PC-3 (cell line): ENCODE data around the gene TECRL. TPM values are rescaled to one million over a fixed set of nuclear protein-coding genes. Genes with fewer than 3 reads are reported as not detected.
A peak's percentile ranks its signal among the peaks of the same experiment; 100 is the strongest.

ENCODE experiments used
- ATAC-seq: fragments of 200-7000 bp; cut with Tn5 transposase; 2 replicates; pipeline ENCODE4 v1.9.1; 2020; ENCODE audit warnings: mild to moderate bottlenecking, moderate library complexity
- BruUV-seq: library from RNA; stranded (reverse); fragments of 400-500 nt; replicated peaks from 2 replicates; lab custom pipeline; 2021; lab: Mats Ljungman, UMichigan
- CTCF ChIA-PET: fragments of 300-600 bp; sonication (Branson Sonifier 250); formaldehyde crosslinking; loops from one replicate; lab custom pipeline; 2022; ENCODE audit warnings: antibody characterized with exemption; lab: Charles Lee
- POLR2A ChIA-PET: fragments of 300-600 bp; sonication (Branson Sonifier 250); formaldehyde crosslinking; loops from one replicate; lab custom pipeline; 2022; ENCODE audit warnings: antibody characterized with exemption; ENCODE audit not compliant: unreplicated experiment; lab: Charles Lee
- DNase-seq: peaks from one replicate; pipeline ENCODE4 v3.0.0-alpha.2; 2015
- H2AFZ ChIP-seq: fragments of 300-600 bp; sonication (generic); 2 replicates; pipeline ENCODE4 v1.6.0; 2016; ENCODE audit warnings: antibody characterized with exemption, low read length
- H3F3A ChIP-seq: fragments of 300-600 bp; sonication (generic); one replicate; pipeline ENCODE4 v1.6.0; 2017; ENCODE audit warnings: antibody characterized with exemption, low read length, control low read depth, mild to moderate bottlenecking; ENCODE audit not compliant: unreplicated experiment
- H3K27ac ChIP-seq: fragments of 300-600 bp; sonication (generic); 2 replicates; pipeline ENCODE4 v1.5.1; 2016; ENCODE audit warnings: mild to moderate bottlenecking, low read length
- H3K27me3 ChIP-seq: fragments of 300-600 bp; sonication (generic); 2 replicates; pipeline ENCODE4 v1.6.1; 2016; ENCODE audit warnings: low read length, mixed read lengths
- H3K36me3 ChIP-seq: fragments of 300-600 bp; sonication (generic); 2 replicates; pipeline ENCODE4 v1.6.1; 2016; ENCODE audit warnings: low read depth, mixed run types, low read length, mixed read lengths
- H3K4me1 ChIP-seq: fragments of 300-600 bp; sonication (generic); 2 replicates; pipeline ENCODE4 v1.5.1; 2016; ENCODE audit warnings: low read length; ENCODE audit not compliant: insufficient read depth
- H3K4me2 ChIP-seq: fragments of 300-600 bp; sonication (generic); 2 replicates; pipeline ENCODE4 v1.6.0; 2016; ENCODE audit warnings: low read length
- H3K4me3 ChIP-seq: fragments of 300-600 bp; sonication (generic); 2 replicates; pipeline ENCODE4 v1.5.1; 2016; ENCODE audit warnings: mild to moderate bottlenecking, low read length, mixed read lengths
- H3K79me2 ChIP-seq: fragments of 300-600 bp; sonication (generic); 2 replicates; pipeline ENCODE4 v1.6.1; 2017; ENCODE audit warnings: low read length, mixed read lengths
- H3K9ac ChIP-seq: fragments of 300-600 bp; sonication (generic); 2 replicates; pipeline ENCODE4 v1.6.0; 2016; ENCODE audit warnings: mild to moderate bottlenecking, low read length
- H3K9me2 ChIP-seq: fragments of 300-600 bp; sonication (generic); replicated peaks from 2 replicates; pipeline ENCODE4 v1.6.1; 2016; ENCODE audit warnings: mixed run types, low read length, mixed read lengths
- H3K9me3 ChIP-seq: fragments of 300-600 bp; sonication (generic); 2 replicates; pipeline ENCODE4 v1.6.1; 2016; ENCODE audit warnings: low read length, mixed read lengths
- H4K20me1 ChIP-seq: fragments of 300-600 bp; sonication (generic); 2 replicates; pipeline ENCODE4 v1.6.1; 2016; ENCODE audit warnings: low read length, mixed read lengths
- EZH2 ChIP-seq: fragments of 300-600 bp; sonication (generic); IDR thresholded peaks from one replicate; pipeline ENCODE4 v1.6.1; 2017; ENCODE audit warnings: antibody characterized with exemption, mild to moderate bottlenecking, low read length; ENCODE audit not compliant: unreplicated experiment
- EZH2phosphoT487 ChIP-seq: fragments of 300-600 bp; sonication (generic); IDR thresholded peaks from 2 replicates; pipeline ENCODE4 v1.6.1; 2018; ENCODE audit warnings: mild to moderate bottlenecking, antibody characterized with exemption, low read length, borderline replicate concordance
- intact Hi-C: fragments of 100-400 bp; cut with micrococcal nuclease; formaldehyde crosslinking; loops from 2 replicates; pipeline ENCODE4 v1.9.0; 2023
- total RNA-seq: library from RNA; depleted of rRNA; stranded (reverse); fragments of >200 nt; gene quantifications from 2 replicates; pipeline ENCODE4 v1.2.3, GENCODE V29; 2014
- TF ChIP-seq, protein P1 (sequence below): fragments of 300-600 bp; sonication (generic); conservative IDR thresholded peaks from 2 replicates; pipeline ENCODE4 v1.5.1; 2017; ENCODE audit warnings: antibody characterized with exemption, low read depth, mild to moderate bottlenecking, low read length

The TECRL gene
- total RNA-seq, 1 experiment from 2014 or later, result not detected

DNA sequence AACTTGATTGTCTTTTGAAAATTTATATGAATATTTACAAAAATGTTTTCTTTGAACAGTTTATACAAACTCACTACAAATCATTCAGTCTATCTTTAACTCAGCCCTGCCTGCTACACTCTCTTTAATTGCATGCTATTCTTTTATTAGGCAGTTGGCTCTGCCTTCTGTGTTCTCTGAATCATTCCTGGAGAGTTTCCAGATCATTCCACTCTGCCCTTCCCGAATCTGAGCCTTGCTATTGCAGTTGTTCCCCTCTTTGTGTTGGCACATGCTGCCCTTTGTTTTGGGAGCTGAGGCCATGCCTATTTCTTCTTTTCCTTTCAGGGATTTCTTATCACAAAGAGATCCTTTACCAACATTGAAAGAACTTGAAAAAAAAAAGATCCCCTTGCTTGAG, 8.7 kb upstream of the TECRL start:
- intact Hi-C loops, result no loop called here
- no peaks in the 10 kb centered on the region for H3K79me2 ChIP-seq
- H3K27me3 ChIP-seq, result no peaks in the 10 kb centered on the region
- no peaks in the 10 kb centered on the region for H3K9me2 ChIP-seq
- H3K4me2 ChIP-seq, result no peak overlapping the region
- ATAC-seq, result peak; percentile 99
- H2AFZ ChIP-seq, result no peak overlapping the region
- TF ChIP-seq EZH2, result no peak
- TF ChIP-seq EZH2phosphoT487, result no peak
- TF ChIP-seq, protein P1, sequence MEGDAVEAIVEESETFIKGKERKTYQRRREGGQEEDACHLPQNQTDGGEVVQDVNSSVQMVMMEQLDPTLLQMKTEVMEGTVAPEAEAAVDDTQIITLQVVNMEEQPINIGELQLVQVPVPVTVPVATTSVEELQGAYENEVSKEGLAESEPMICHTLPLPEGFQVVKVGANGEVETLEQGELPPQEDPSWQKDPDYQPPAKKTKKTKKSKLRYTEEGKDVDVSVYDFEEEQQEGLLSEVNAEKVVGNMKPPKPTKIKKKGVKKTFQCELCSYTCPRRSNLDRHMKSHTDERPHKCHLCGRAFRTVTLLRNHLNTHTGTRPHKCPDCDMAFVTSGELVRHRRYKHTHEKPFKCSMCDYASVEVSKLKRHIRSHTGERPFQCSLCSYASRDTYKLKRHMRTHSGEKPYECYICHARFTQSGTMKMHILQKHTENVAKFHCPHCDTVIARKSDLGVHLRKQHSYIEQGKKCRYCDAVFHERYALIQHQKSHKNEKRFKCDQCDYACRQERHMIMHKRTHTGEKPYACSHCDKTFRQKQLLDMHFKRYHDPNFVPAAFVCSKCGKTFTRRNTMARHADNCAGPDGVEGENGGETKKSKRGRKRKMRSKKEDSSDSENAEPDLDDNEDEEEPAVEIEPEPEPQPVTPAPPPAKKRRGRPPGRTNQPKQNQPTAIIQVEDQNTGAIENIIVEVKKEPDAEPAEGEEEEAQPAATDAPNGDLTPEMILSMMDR, result no peak
- peak; percentile 73 for DNase-seq
- ChIA-PET POLR2A (no interaction called here), CTCF (no interaction called here)
- no peaks in the 10 kb centered on the region for H3K4me1 ChIP-seq
- H3K9me3 ChIP-seq, result no peaks in the 10 kb centered on the region
- H3K36me3 ChIP-seq, result no peaks in the 10 kb centered on the region
- no TSS peak for BruUV-seq
- H4K20me1 ChIP-seq, result no peaks in the 10 kb centered on the region
- H3F3A ChIP-seq, result no peaks in the 10 kb centered on the region
- no peak overlapping the region for H3K9ac ChIP-seq
- H3K4me3 ChIP-seq, result no peak overlapping the region
- no peak overlapping the region for H3K27ac ChIP-seq

DNA sequence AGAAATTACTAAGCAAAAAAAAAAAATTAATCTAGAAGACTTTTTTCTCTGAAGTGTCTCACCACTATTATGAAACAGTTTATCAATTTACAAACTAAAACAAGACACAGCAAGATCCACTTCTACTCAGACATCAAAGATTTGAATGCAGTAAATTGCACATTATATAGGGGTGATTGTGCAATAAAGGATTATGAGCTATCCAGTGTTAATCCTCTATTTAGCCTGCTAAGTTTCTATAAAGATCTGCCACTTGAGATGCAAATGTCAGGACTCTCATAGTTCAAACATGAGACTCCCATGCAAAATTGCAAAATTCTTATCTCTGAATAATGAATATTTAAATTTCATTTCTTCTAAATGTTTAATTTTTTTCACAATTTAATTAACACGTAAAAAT, 2.2 kb downstream of the TECRL start:
- intact Hi-C loops, result no loop called here

DNA sequence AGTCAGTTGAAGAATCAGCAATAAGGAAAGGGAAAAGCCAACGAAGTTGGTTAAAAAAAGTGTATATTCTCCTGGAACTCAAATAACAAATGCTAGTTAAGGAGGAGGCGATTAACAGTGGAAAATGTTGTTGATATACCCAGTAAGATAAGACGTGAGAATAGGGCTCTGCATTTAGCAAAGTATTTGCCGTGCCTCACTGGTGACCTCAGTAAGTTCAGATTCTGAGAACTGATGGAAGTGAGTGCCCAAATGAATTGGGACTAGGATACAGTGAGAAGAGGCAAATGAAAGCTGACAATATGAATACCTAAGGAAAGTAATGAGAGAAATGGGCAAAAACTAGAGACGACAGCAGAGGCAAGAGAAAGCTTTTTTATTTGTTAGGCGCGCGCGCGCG, 3.5 kb downstream of the TECRL start:
- H4K20me1 ChIP-seq, result no peaks in the 10 kb centered on the region
- H3K27me3 ChIP-seq, result no peaks in the 10 kb centered on the region
- no peak overlapping the region for H3K9ac ChIP-seq
- ChIA-PET POLR2A (no interaction called here), CTCF (no interaction called here)
- intact Hi-C loops, result no loop called here
- TF ChIP-seq EZH2phosphoT487 (no peak), EZH2 (no peak)
- TF ChIP-seq, protein P1, result no peak
- H3K36me3 ChIP-seq, result no peaks in the 10 kb centered on the region
- no peaks in the 10 kb centered on the region for H3K9me3 ChIP-seq
- H3K4me2 ChIP-seq, result no peak overlapping the region
- no peak overlapping the region for H3K4me3 ChIP-seq
- no peaks in the 10 kb centered on the region for H3K9me2 ChIP-seq
- no peak overlapping the region for H2AFZ ChIP-seq
- no peaks in the 10 kb centered on the region for H3F3A ChIP-seq
- H3K4me1 ChIP-seq, result no peaks in the 10 kb centered on the region
- DNase-seq, result no peak
- no peaks in the 10 kb centered on the region for H3K79me2 ChIP-seq
- no TSS peak for BruUV-seq
- H3K27ac ChIP-seq, result no peak overlapping the region
- ATAC-seq, result no peak

More for the DNA sequence above, 2.2 kb downstream of the TECRL start:
- H3K4me3 ChIP-seq, result no peak overlapping the region
- H3K4me1 ChIP-seq, result no peaks in the 10 kb centered on the region
- H3K79me2 ChIP-seq, result no peaks in the 10 kb centered on the region
- ChIA-PET CTCF (no interaction called here), POLR2A (no interaction called here)
- no TSS peak for BruUV-seq
- no peaks in the 10 kb centered on the region for H3F3A ChIP-seq
- H3K9me3 ChIP-seq, result no peaks in the 10 kb centered on the region
- no peak overlapping the region for H3K9ac ChIP-seq
- no peaks in the 10 kb centered on the region for H3K36me3 ChIP-seq
- no peaks in the 10 kb centered on the region for H3K27me3 ChIP-seq
- H2AFZ ChIP-seq, result no peak overlapping the region
- no peaks in the 10 kb centered on the region for H3K9me2 ChIP-seq
- DNase-seq (no peak), ATAC-seq (no peak)
- no peak overlapping the region for H3K27ac ChIP-seq
- TF ChIP-seq EZH2 (no peak), EZH2phosphoT487 (no peak)
- TF ChIP-seq, protein P1, result no peak
- H3K4me2 ChIP-seq, result no peak overlapping the region
- no peaks in the 10 kb centered on the region for H4K20me1 ChIP-seq
